ENCODE results near the gene TAX1BP1. TPM values are rescaled to one million over a fixed set of nuclear protein-coding genes. Genes with fewer than 3 reads are reported as not detected.

The TAX1BP1 gene
- total and polyA plus RNA-seq, 2 experiments from 2014 or later: 56.5 to 87.9 TPM

DNA sequence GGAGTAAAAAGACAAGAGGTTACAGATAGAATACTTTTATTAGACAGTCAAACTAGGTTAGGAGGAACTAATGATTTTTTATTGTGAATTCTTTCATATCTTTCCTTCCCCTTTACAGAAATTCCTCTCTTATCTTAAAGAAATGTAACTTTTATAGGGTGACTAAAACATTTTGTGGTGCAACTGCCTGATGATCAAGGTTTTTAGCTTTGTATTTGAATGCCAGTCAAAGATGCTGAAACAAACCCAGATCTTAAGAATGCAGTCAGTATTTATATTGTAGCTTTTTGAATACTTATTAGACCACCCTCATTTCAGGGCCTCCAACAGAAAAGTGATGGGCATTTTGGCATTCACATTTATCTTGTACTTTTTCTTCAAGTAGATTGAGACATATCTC lies 27.4 kb downstream of the TAX1BP1 start (continued):
- TF ChIP-seq, protein P1, sequence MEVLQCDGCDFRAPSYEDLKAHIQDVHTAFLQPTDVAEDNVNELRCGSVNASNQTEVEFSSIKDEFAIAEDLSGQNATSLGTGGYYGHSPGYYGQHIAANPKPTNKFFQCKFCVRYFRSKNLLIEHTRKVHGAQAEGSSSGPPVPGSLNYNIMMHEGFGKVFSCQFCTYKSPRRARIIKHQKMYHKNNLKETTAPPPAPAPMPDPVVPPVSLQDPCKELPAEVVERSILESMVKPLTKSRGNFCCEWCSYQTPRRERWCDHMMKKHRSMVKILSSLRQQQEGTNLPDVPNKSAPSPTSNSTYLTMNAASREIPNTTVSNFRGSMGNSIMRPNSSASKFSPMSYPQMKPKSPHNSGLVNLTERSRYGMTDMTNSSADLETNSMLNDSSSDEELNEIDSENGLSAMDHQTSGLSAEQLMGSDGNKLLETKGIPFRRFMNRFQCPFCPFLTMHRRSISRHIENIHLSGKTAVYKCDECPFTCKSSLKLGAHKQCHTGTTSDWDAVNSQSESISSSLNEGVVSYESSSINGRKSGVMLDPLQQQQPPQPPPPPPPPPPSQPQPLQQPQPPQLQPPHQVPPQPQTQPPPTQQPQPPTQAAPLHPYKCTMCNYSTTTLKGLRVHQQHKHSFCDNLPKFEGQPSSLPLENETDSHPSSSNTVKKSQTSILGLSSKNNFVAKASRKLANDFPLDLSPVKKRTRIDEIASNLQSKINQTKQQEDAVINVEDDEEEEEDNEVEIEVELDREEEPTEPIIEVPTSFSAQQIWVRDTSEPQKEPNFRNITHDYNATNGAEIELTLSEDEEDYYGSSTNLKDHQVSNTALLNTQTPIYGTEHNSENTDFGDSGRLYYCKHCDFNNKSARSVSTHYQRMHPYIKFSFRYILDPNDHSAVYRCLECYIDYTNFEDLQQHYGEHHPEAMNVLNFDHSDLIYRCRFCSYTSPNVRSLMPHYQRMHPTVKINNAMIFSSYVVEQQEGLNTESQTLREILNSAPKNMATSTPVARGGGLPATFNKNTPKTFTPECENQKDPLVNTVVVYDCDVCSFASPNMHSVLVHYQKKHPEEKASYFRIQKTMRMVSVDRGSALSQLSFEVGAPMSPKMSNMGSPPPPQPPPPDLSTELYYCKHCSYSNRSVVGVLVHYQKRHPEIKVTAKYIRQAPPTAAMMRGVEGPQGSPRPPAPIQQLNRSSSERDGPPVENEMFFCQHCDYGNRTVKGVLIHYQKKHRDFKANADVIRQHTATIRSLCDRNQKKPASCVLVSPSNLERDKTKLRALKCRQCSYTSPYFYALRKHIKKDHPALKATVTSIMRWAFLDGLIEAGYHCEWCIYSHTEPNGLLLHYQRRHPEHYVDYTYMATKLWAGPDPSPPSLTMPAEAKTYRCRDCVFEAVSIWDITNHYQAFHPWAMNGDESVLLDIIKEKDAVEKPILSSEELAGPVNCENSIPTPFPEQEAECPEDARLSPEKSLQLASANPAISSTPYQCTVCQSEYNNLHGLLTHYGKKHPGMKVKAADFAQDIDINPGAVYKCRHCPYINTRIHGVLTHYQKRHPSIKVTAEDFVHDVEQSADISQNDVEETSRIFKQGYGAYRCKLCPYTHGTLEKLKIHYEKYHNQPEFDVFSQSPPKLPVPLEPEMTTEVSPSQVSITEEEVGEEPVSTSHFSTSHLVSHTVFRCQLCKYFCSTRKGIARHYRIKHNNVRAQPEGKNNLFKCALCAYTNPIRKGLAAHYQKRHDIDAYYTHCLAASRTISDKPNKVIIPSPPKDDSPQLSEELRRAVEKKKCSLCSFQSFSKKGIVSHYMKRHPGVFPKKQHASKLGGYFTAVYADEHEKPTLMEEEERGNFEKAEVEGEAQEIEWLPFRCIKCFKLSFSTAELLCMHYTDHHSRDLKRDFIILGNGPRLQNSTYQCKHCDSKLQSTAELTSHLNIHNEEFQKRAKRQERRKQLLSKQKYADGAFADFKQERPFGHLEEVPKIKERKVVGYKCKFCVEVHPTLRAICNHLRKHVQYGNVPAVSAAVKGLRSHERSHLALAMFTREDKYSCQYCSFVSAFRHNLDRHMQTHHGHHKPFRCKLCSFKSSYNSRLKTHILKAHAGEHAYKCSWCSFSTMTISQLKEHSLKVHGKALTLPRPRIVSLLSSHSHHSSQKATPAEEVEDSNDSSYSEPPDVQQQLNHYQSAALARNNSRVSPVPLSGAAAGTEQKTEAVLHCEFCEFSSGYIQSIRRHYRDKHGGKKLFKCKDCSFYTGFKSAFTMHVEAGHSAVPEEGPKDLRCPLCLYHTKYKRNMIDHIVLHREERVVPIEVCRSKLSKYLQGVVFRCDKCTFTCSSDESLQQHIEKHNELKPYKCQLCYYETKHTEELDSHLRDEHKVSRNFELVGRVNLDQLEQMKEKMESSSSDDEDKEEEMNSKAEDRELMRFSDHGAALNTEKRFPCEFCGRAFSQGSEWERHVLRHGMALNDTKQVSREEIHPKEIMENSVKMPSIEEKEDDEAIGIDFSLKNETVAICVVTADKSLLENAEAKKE (CRISPR knock-in tag; IDR thresholded peaks at IDR 0.05): no peak

DNA sequence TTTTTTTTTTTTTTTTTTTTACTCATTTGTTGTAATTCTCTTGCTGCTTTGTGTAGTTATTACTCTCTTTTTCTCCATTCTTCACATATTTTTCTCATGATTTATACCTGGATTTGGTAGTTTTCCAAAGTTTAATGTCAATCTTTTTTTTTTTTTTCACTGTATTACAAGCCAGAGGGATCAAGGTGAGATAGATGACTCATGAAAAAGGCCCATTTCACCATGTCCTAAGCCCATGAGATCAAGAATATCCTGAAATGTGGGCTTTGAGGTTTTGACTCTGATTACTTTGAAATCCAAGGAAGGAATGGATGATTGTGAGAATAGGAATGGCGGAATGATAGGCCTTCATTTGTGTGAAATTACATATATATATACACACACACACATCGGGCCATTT lies 31.1 kb downstream of the TAX1BP1 start:
- Mint-ChIP-seq H3K27me3 (ENCODE audit: insufficient read depth, low read depth, poor library complexity) (no peaks in the 10 kb centered on the region), H3K27ac (no peak overlapping the region), H3K4me3 (no peak overlapping the region), H3K4me1 (no peaks in the 10 kb centered on the region), H3K36me3 (ENCODE audit: low read depth) (peaks cover 6% of the 10 kb centered on the region; the same call in 2 of the 3 replicates), H3K9me3 (no peaks in the 10 kb centered on the region)
- no peaks in the 10 kb centered on the region for H3F3A ChIP-seq (replicated peaks; ENCODE audit: low read depth)
- no peaks in the 10 kb centered on the region for H4K20me1 ChIP-seq (replicated peaks; ENCODE audit: insufficient read depth)
- H3K4me1 ChIP-seq (ENCODE audit: insufficient read depth): no peaks in the 10 kb centered on the region
- H3K27ac ChIP-seq (ENCODE audit: low read depth): no peak overlapping the region
- no peak overlapping the region for H2AFZ ChIP-seq
- H3K4me3 ChIP-seq: no peak overlapping the region
- H3K9me2 ChIP-seq (ENCODE audit: insufficient read depth): no peaks in the 10 kb centered on the region
- H3K36me3 ChIP-seq (ENCODE audit: insufficient read depth): no peaks in the 10 kb centered on the region
- ATAC-seq (no peak), DNase-seq (ENCODE audit: low spot score) (no peak)
- no peaks in the 10 kb centered on the region for H3K79me2 ChIP-seq (replicated peaks; ENCODE audit: insufficient read depth)
- no peaks in the 10 kb centered on the region for H3K27me3 ChIP-seq (ENCODE audit: insufficient read depth)
- no peak overlapping the region for H3K4me2 ChIP-seq
- TF ChIP-seq ZNF331 (CRISPR knock-in tag; IDR thresholded peaks at IDR 0.05; ENCODE audit: low read depth) (no peak), STAT1 (IDR thresholded peaks at IDR 0.05; ENCODE audit: unreplicated experiment) (no peak), CREB1 (CRISPR knock-in tag; IDR thresholded peaks at IDR 0.05; ENCODE audit: low read depth) (no peak), NANOG (IDR thresholded peaks at IDR 0.05; ENCODE audit: borderline replicate concordance) (no peak), EZH2phosphoT487 (IDR thresholded peaks at IDR 0.05; ENCODE audit: unreplicated experiment) (no peak)
- TF ChIP-seq, protein P2, sequence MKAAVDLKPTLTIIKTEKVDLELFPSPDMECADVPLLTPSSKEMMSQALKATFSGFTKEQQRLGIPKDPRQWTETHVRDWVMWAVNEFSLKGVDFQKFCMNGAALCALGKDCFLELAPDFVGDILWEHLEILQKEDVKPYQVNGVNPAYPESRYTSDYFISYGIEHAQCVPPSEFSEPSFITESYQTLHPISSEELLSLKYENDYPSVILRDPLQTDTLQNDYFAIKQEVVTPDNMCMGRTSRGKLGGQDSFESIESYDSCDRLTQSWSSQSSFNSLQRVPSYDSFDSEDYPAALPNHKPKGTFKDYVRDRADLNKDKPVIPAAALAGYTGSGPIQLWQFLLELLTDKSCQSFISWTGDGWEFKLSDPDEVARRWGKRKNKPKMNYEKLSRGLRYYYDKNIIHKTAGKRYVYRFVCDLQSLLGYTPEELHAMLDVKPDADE (IDR thresholded peaks at IDR 0.05): no peak
- TF ChIP-seq, protein P3, sequence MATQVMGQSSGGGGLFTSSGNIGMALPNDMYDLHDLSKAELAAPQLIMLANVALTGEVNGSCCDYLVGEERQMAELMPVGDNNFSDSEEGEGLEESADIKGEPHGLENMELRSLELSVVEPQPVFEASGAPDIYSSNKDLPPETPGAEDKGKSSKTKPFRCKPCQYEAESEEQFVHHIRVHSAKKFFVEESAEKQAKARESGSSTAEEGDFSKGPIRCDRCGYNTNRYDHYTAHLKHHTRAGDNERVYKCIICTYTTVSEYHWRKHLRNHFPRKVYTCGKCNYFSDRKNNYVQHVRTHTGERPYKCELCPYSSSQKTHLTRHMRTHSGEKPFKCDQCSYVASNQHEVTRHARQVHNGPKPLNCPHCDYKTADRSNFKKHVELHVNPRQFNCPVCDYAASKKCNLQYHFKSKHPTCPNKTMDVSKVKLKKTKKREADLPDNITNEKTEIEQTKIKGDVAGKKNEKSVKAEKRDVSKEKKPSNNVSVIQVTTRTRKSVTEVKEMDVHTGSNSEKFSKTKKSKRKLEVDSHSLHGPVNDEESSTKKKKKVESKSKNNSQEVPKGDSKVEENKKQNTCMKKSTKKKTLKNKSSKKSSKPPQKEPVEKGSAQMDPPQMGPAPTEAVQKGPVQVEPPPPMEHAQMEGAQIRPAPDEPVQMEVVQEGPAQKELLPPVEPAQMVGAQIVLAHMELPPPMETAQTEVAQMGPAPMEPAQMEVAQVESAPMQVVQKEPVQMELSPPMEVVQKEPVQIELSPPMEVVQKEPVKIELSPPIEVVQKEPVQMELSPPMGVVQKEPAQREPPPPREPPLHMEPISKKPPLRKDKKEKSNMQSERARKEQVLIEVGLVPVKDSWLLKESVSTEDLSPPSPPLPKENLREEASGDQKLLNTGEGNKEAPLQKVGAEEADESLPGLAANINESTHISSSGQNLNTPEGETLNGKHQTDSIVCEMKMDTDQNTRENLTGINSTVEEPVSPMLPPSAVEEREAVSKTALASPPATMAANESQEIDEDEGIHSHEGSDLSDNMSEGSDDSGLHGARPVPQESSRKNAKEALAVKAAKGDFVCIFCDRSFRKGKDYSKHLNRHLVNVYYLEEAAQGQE (IDR thresholded peaks at IDR 0.05; ENCODE audit: unreplicated experiment): no peak
- TF ChIP-seq, protein P4, sequence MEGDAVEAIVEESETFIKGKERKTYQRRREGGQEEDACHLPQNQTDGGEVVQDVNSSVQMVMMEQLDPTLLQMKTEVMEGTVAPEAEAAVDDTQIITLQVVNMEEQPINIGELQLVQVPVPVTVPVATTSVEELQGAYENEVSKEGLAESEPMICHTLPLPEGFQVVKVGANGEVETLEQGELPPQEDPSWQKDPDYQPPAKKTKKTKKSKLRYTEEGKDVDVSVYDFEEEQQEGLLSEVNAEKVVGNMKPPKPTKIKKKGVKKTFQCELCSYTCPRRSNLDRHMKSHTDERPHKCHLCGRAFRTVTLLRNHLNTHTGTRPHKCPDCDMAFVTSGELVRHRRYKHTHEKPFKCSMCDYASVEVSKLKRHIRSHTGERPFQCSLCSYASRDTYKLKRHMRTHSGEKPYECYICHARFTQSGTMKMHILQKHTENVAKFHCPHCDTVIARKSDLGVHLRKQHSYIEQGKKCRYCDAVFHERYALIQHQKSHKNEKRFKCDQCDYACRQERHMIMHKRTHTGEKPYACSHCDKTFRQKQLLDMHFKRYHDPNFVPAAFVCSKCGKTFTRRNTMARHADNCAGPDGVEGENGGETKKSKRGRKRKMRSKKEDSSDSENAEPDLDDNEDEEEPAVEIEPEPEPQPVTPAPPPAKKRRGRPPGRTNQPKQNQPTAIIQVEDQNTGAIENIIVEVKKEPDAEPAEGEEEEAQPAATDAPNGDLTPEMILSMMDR (conservative IDR thresholded peaks at IDR 0.05; ENCODE audit: low read depth in 2 of 2): no peak
